Stimulated activated CD4-positive, alpha-beta T cell treated with anti-CD3 and anti-CD28 coated beads, TNF-alpha, amount 100 ng/mL, for 24 hours (primary cell): ENCODE results near the gene SEC24C.
"Not testable (repeated sequence)": the region's sequence is repeated elsewhere in the genome, so short reads cannot be mapped to it uniquely, and the experiment has no call there.

Source experiments
- DNase-seq, 3 experiments: peaks; one replicate each; pipeline ENCODE4 v3.0.0-alpha.2; 2020; ENCODE audit warnings: low read depth in 3 of 3

SEC24C gene

GRCh38 chr10:73731588-73732375, 12.4 kb upstream of the SEC24C start:
- DNase-seq = no peak

GRCh38 chr10:73732426-73732825, 11.7 kb upstream of the SEC24C start:
- no peak for DNase-seq

GRCh38 chr10:73732931-73733623, 11.1 kb upstream of the SEC24C start:
- DNase-seq = no peak

GRCh38 chr10:73734028-73734720, 10.0 kb upstream of the SEC24C start:
- no peak for DNase-seq

GRCh38 chr10:73734796-73735305, 9.3 kb upstream of the SEC24C start:
- DNase-seq = no peak

GRCh38 chr10:73740501-73741254, 3.5 kb upstream of the SEC24C start:
- DNase-seq = not testable (repeated sequence)

GRCh38 chr10:73742454-73742734, 1.8 kb upstream of the SEC24C start:
- no peak for DNase-seq

- DNase-seq = no peak
Measured at GRCh38 chr10:73743327-73743904, 756 bp upstream of the SEC24C start.

GRCh38 chr10:73744664-73744975, 448 bp downstream of the SEC24C start:
- DNase-seq = peak; percentile 28 to 57 (median 42)

- DNase-seq = no peak
Measured at GRCh38 chr10:73746721-73747120, 2.5 kb downstream of the SEC24C start.

- DNase-seq = no peak
Measured at GRCh38 chr10:73750819-73751218, 6.6 kb downstream of the SEC24C start.

GRCh38 chr10:73756183-73756582, 12.0 kb downstream of the SEC24C start:
- DNase-seq = no peak

GRCh38 chr10:73758704-73759511, 14.7 kb downstream of the SEC24C start:
- no peak for DNase-seq

- DNase-seq = no peak
Measured at GRCh38 chr10:73759512-73760115, 15.4 kb downstream of the SEC24C start.

- no peak for DNase-seq
Measured at GRCh38 chr10:73761781-73762180, 17.6 kb downstream of the SEC24C start.

- no peak for DNase-seq
Measured at GRCh38 chr10:73762915-73763314, 18.7 kb downstream of the SEC24C start.

- DNase-seq = no peak
Measured at GRCh38 chr10:73763343-73763742, 19.2 kb downstream of the SEC24C start.

- DNase-seq = no peak
Measured at GRCh38 chr10:73765066-73765465, 20.9 kb downstream of the SEC24C start.

- DNase-seq = peak in 2 of 3 experiments; percentile 39 to 57
Measured at GRCh38 chr10:73768881-73769280, 24.7 kb downstream of the SEC24C start.

GRCh38 chr10:73769396-73769795, 25.2 kb downstream of the SEC24C start:
- DNase-seq = no peak
